ENCODE measurements around the gene MAP4K2.

DNA sequence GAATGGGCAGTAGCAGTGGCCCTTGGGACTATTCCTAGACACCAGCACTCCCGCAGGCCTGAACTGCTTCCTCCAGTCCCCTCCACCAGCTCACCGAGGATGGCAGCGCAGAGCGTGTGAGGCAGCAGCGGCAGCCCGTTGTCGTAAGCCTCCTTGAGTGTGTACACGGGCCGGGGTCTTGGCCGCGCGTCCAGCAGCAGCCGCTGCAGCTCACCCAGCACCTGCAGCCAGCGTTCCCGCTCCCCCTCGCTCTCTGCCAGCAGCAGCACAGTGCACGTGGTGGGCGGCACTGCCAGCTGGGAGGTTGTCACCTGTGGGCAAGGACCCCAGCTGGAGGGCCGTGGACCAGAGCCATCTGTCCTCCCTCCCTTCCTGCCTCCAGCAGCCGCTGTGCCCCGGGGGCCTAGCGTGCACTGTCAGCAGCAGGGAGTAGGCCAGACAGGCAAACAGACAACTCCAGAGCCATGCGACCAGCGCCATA is 28.4 kb upstream of the MAP4K2 start:
- TF ChIP-seq, protein P1, sequence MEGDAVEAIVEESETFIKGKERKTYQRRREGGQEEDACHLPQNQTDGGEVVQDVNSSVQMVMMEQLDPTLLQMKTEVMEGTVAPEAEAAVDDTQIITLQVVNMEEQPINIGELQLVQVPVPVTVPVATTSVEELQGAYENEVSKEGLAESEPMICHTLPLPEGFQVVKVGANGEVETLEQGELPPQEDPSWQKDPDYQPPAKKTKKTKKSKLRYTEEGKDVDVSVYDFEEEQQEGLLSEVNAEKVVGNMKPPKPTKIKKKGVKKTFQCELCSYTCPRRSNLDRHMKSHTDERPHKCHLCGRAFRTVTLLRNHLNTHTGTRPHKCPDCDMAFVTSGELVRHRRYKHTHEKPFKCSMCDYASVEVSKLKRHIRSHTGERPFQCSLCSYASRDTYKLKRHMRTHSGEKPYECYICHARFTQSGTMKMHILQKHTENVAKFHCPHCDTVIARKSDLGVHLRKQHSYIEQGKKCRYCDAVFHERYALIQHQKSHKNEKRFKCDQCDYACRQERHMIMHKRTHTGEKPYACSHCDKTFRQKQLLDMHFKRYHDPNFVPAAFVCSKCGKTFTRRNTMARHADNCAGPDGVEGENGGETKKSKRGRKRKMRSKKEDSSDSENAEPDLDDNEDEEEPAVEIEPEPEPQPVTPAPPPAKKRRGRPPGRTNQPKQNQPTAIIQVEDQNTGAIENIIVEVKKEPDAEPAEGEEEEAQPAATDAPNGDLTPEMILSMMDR (IDR thresholded peaks at IDR 0.05), result no peak
- no peak for TF ChIP-seq POLR2A (IDR thresholded peaks at IDR 0.05)
